22Rv1 (cell line): ENCODE measurements around the gene FAM120B.

ENCODE experiments used
- H3K27ac ChIP-seq: fragments of 450-650 bp; 2 replicates; pipeline ENCODE4 v1.5.1; 2017
- ZFX ChIP-seq: fragments of 450-650 bp; IDR thresholded peaks from 2 replicates; pipeline ENCODE4 v1.6.1; 2017; ENCODE audit warnings: antibody characterized with exemption, borderline replicate concordance
- TF ChIP-seq, protein P1 (sequence below): fragments of 450-650 bp; IDR thresholded peaks from 2 replicates; pipeline ENCODE4 v1.5.1; 2017; ENCODE audit warnings: mild to moderate bottlenecking

Gene FAM120B

GRCh38 chr6:170444811-170445211, 138.3 kb downstream of the FAM120B start:
- no peak overlapping the region for H3K27ac ChIP-seq
- TF ChIP-seq, protein P1, sequence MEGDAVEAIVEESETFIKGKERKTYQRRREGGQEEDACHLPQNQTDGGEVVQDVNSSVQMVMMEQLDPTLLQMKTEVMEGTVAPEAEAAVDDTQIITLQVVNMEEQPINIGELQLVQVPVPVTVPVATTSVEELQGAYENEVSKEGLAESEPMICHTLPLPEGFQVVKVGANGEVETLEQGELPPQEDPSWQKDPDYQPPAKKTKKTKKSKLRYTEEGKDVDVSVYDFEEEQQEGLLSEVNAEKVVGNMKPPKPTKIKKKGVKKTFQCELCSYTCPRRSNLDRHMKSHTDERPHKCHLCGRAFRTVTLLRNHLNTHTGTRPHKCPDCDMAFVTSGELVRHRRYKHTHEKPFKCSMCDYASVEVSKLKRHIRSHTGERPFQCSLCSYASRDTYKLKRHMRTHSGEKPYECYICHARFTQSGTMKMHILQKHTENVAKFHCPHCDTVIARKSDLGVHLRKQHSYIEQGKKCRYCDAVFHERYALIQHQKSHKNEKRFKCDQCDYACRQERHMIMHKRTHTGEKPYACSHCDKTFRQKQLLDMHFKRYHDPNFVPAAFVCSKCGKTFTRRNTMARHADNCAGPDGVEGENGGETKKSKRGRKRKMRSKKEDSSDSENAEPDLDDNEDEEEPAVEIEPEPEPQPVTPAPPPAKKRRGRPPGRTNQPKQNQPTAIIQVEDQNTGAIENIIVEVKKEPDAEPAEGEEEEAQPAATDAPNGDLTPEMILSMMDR = no peak
- TF ChIP-seq ZFX = no peak

DNA sequence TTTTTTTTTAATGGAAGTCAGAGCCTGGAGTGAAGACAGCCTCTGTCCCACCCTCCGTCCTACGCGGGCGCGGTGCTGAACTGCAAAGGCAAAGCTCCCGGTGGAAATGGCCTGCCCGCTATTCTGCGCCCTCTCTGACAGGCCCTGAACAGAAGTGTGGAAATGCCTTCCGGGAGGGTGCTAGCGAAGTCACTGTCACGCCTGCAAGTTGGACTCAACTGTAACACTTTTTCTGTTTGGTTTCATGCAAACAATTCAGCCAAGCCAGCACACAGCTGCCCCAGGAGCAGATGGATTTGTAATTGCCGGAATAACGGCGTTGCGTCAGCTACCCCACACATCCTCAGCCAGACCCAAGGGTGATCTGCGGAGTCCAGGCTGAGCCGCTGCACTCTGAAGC, 138.9 kb downstream of the FAM120B start:
- no peak overlapping the region for H3K27ac ChIP-seq
- TF ChIP-seq, protein P1 = no peak
- TF ChIP-seq ZFX = no peak

DNA sequence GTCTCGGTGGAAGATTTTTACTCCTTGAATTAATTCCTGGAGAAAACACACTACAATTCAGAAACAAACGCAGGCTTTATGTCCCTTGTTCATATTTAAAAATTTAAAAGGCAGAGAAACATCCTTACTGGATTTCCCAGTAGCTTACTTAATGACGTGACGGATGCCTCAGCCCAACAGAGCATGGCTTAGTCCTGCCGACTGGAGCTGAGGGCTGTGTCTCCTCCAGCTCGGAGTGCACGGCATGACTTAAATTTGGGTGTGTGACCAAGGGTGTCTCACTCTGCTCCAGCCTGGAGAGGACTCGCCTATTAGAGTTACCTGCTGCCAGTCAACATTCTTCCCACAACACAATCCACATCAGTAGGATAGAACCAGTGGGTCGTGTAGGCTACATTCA, 139.4 kb downstream of the FAM120B start:
- TF ChIP-seq, protein P1 = no peak
- TF ChIP-seq ZFX = no peak
- no peak overlapping the region for H3K27ac ChIP-seq

- TF ChIP-seq ZFX = no peak
- TF ChIP-seq, protein P1 = no peak
- no peak overlapping the region for H3K27ac ChIP-seq
These were observed 140.4 kb downstream of the FAM120B start for GRCh38 chr6:170446841-170447560.

- TF ChIP-seq, protein P1 = no peak
- no peak for TF ChIP-seq ZFX
- H3K27ac ChIP-seq = no peak overlapping the region
These were observed 141.0 kb downstream of the FAM120B start for GRCh38 chr6:170447561-170447930.

- no peak overlapping the region for H3K27ac ChIP-seq
- no peak for TF ChIP-seq ZFX
- TF ChIP-seq, protein P1 = no peak
These were observed 141.8 kb downstream of the FAM120B start for GRCh38 chr6:170448317-170448716.

DNA sequence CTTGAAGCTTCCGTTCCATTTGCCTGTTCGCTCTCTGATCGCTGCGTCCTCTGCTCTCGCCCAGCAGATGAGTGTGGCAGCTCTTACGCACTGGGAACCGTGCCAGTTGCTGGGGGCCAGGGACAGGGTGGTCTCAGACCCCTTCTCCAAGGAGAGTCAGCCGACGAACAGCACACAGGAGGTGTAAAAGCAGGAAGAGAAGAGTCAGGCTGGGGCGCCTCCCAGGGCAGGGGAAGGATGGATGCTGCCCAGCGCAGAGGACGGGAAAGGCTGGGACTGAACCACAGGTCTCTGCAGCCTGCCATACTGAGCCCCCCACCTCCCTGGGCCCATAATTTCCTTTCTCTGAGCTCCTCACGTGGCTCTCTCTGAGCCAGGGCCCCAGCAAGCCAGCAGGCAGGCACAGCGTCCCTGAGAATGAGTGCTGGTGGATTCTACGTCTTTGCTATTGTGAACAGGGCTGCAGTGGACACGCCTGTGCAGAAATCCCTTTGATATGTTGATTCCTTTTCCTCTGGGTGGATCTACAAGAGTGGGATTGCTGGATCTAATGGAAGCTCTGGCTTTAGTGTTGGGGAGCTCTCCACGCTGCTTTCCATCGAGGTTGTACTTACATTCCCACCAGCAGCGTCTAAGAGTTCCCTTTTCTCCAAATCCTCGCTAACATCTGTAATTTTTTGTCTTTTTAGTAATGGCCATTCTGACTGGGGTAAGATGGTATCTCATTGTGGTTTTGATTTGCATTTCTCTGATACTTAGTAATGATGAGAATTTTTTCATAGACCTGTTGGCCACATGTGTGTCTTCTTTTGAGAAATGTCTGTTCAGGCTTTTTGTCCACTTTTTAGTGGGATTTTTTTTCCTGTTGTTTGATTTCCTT, 142.4 kb downstream of the FAM120B start:
- TF ChIP-seq, protein P1 = no peak
- TF ChIP-seq ZFX = no peak
- H3K27ac ChIP-seq = no peak overlapping the region
